ENCODE data around the gene SDHAF2. TPM values are rescaled to one million over a fixed set of nuclear protein-coding genes. Genes with fewer than 3 reads are reported as not detected.
"Not testable (repeated sequence)": the region's sequence is repeated elsewhere in the genome, so short reads cannot be mapped to it uniquely, and the experiment has no call there.

The SDHAF2 gene
- total and polyA plus RNA-seq, 2 of the 4 experiments (the other 2 are of a cell fraction), result 50.4 to 91.1 TPM

DNA sequence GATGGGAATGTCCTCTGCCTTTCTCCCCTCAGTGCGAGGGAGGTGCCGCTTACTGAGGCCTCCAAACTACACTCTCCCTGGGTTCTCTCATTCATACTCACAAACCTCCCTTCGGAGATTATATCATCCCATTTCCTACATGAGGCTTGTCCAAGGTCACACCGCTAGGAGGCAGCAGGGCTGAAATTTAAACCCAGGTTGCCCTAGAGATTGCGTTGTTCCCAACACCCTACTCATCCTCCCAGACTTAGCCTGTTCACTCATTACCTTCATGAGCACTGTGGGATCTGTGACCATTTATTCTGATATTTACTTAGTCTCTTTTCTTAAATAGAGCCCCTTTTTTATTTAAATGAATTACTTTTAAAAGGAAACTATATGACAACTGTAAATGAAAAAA lies 31.1 kb downstream of the SDHAF2 start:
- no peak for DNase-seq
- H4K91ac ChIP-seq (ENCODE audit: insufficient read depth, low read depth, low read length), result no peak overlapping the region
- no peak overlapping the region for H3K23ac ChIP-seq (ENCODE audit: low read depth, low read length)
- H2AK5ac ChIP-seq (ENCODE audit: low read depth, low read length), result no peak overlapping the region
- no peak for ATAC-seq (ENCODE audit: low read depth)
- no peaks in the 10 kb centered on the region for H3K4me1 ChIP-seq (ENCODE audit: control insufficient read depth, insufficient read depth, low read length)
- 89% methylated on average over 4 of the region's 5 CpGs; no CpG with 5 or more reads in 1 of the 2 experiments for WGBS, 2 experiments (ENCODE audit: extremely low coverage in 2 of 2, insufficient read length in 1 of 2)
- no peak overlapping the region for H2BK5ac ChIP-seq (ENCODE audit: low read depth, low read length, poor library complexity, severe bottlenecking)
- no peak overlapping the region for H3K18ac ChIP-seq (ENCODE audit: low read depth, low read length)
- ChIA-PET CTCF (no interaction called here), POLR2A (ENCODE audit: unreplicated experiment) (no interaction called here)
- H2AFZ ChIP-seq (replicated peaks; ENCODE audit: low read length, poor library complexity), result peak overlapping the region; percentile 21
- H3K4ac ChIP-seq (ENCODE audit: low read depth, low read length), result no peak overlapping the region
- no peak overlapping the region for H4K8ac ChIP-seq (ENCODE audit: low read depth in 2 of 2, low read length in 2 of 2)
- no peaks in the 10 kb centered on the region; the same call in 1 of the 2 replicates for H3K36me3 ChIP-seq (ENCODE audit: control insufficient read depth, insufficient read depth, low read length)
- H3K56ac ChIP-seq (ENCODE audit: extremely low read depth, insufficient read depth, low read length), result no peak overlapping the region
- H3K79me1 ChIP-seq (ENCODE audit: low read depth in 1 of 2, low read length in 2 of 2), result peaks cover 7 to 8% of the 10 kb centered on the region in 2 experiments
- no peak overlapping the region for H3K27ac ChIP-seq (ENCODE audit: insufficient read depth, low read length)
- TF ChIP-seq POLR2A (IDR thresholded peaks at IDR 0.05; ENCODE audit: low read depth, low read length) (no peak), SMC3 (IDR thresholded peaks at IDR 0.05; ENCODE audit: low read depth, low read length) (no peak)
- H3K9me3 ChIP-seq (ENCODE audit: control insufficient read depth, insufficient read depth, low read length), result no peaks in the 10 kb centered on the region
- H2AK9ac ChIP-seq (replicated peaks; ENCODE audit: low read depth, low read length, poor library complexity), result no peak overlapping the region
- no peak overlapping the region for H2BK15ac ChIP-seq (ENCODE audit: low read depth, low read length)
- intact Hi-C loops (cut with micrococcal nuclease), result no loop called here
- H3K14ac ChIP-seq (replicated peaks; ENCODE audit: low read depth, low read length), result no peak overlapping the region; the same call in 1 of the 2 replicates
- H3K9ac ChIP-seq (ENCODE audit: low read depth, low read length), result no peak overlapping the region
- peaks cover 9% of the 10 kb centered on the region; the same call in 1 of the 2 replicates for H4K20me1 ChIP-seq (ENCODE audit: insufficient read depth, low read length)
- H3K9me1 ChIP-seq (ENCODE audit: insufficient read depth, low read length), result peaks cover 7% of the 10 kb centered on the region; the same call in 1 of the 2 replicates
- in situ Hi-C loops (cut with MboI; ENCODE audit: low sequenced_read_pairs), result no loop called here
- H3K27me3 ChIP-seq (ENCODE audit: control insufficient read depth, insufficient read depth, low read length), result no peaks in the 10 kb centered on the region
- H3K4me2 ChIP-seq (ENCODE audit: low read depth, low read length), result no peak overlapping the region
- no peak overlapping the region for H3K4me3 ChIP-seq (ENCODE audit: insufficient read depth, low read depth, low read length)
- no TSS peak for BruUV-seq (replicated peaks)
- dilution Hi-C loops (cut with HindIII; ENCODE audit: low sequenced_read_pairs, unreplicated experiment), result no loop called here
- H2BK20ac ChIP-seq (ENCODE audit: low read depth, low read length), result no peak overlapping the region
- no peak overlapping the region for H4K5ac ChIP-seq (ENCODE audit: low read depth, low read length)
- H2BK120ac ChIP-seq (ENCODE audit: low read depth, low read length), result no peak overlapping the region

DNA sequence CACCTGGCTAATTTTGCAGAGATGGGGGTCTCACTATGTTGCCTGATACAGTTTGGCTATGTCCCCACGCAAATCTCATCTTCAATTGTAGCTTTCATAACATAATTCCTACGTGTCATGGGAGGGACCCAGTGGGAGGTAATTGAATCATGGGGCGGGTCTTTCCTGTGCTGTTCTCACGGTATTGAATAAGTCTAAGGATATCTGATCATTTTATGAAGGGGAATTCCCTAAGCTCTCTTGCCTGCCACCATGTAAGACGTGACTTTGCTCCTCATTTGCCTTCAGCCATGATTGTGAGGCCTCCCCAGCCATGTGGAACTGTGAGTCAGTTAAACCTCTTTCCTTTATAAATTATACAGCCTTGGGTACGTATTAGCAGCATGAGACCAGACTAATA lies 37.7 kb downstream of the SDHAF2 start:
- BruUV-seq (replicated peaks); dilution Hi-C loops (cut with HindIII; ENCODE audit: low sequenced_read_pairs, unreplicated experiment): not testable (repeated sequence)

More for the DNA sequence above, 37.7 kb downstream of the SDHAF2 start:
- H4K5ac ChIP-seq (ENCODE audit: low read depth, low read length); H4K91ac ChIP-seq (ENCODE audit: insufficient read depth, low read depth, low read length); ATAC-seq (ENCODE audit: low read depth); H2AK5ac ChIP-seq (ENCODE audit: low read depth, low read length); H4K8ac ChIP-seq (ENCODE audit: low read depth in 2 of 2, low read length in 2 of 2); H3K27ac ChIP-seq (ENCODE audit: insufficient read depth, low read length); H2AK9ac ChIP-seq (replicated peaks; ENCODE audit: low read depth, low read length, poor library complexity); in situ Hi-C loops (cut with MboI; ENCODE audit: low sequenced_read_pairs); H2BK20ac ChIP-seq (ENCODE audit: low read depth, low read length); H3K79me1 ChIP-seq (ENCODE audit: low read depth in 1 of 2, low read length in 2 of 2); H3K14ac ChIP-seq (replicated peaks; ENCODE audit: low read depth, low read length); H3K4me1 ChIP-seq (ENCODE audit: control insufficient read depth, insufficient read depth, low read length); H2BK120ac ChIP-seq (ENCODE audit: low read depth, low read length); DNase-seq; H3K18ac ChIP-seq (ENCODE audit: low read depth, low read length); H3K9ac ChIP-seq (ENCODE audit: low read depth, low read length); H3K9me3 ChIP-seq (ENCODE audit: control insufficient read depth, insufficient read depth, low read length); H3K36me3 ChIP-seq (ENCODE audit: control insufficient read depth, insufficient read depth, low read length); H2AFZ ChIP-seq (replicated peaks; ENCODE audit: low read length, poor library complexity); H2BK5ac ChIP-seq (ENCODE audit: low read depth, low read length, poor library complexity, severe bottlenecking); intact Hi-C loops (cut with micrococcal nuclease); H2BK15ac ChIP-seq (ENCODE audit: low read depth, low read length); H3K27me3 ChIP-seq (ENCODE audit: control insufficient read depth, insufficient read depth, low read length); H3K23ac ChIP-seq (ENCODE audit: low read depth, low read length); H3K56ac ChIP-seq (ENCODE audit: extremely low read depth, insufficient read depth, low read length); H3K4me3 ChIP-seq (ENCODE audit: insufficient read depth, low read depth, low read length); H4K20me1 ChIP-seq (ENCODE audit: insufficient read depth, low read length); POLR2A ChIA-PET (ENCODE audit: unreplicated experiment); CTCF ChIA-PET; H3K4me2 ChIP-seq (ENCODE audit: low read depth, low read length); H3K4ac ChIP-seq (ENCODE audit: low read depth, low read length): not testable (repeated sequence)
- no CpG with 5 or more reads among the region's 6 CpGs for WGBS, 2 experiments (ENCODE audit: extremely low coverage in 2 of 2, insufficient read length in 1 of 2)
- peaks cover 12% of the 10 kb centered on the region; the same call in 1 of the 2 replicates for H3K9me1 ChIP-seq (ENCODE audit: insufficient read depth, low read length)
